IMR-90 (cell line): ENCODE measurements around the gene NOTO. TPM values are rescaled to one million over a fixed set of nuclear protein-coding genes. Genes with fewer than 3 reads are reported as not detected.

ENCODE experiments used
- ATAC-seq: fragments of 200-7000 bp; cut with Tn5 transposase; 2 replicates; pipeline ENCODE4 v1.9.1; 2020; ENCODE audit warnings: low read depth, mild to moderate bottlenecking, moderate library complexity
- BruUV-seq: library from RNA; stranded (reverse); fragments of 400-500 nt; replicated peaks from 2 replicates; lab custom pipeline; 2021; lab: Mats Ljungman, UMichigan
- CTCF ChIA-PET: fragments of 300-600 bp; formaldehyde crosslinking; extraction: SDS; loops from one replicate; lab custom pipeline; 2021; ENCODE audit warnings: antibody characterized with exemption; lab: Yijun Ruan, JAX
- POLR2A ChIA-PET: fragments of 300-600 bp; sonication (Branson Sonifier 250); formaldehyde crosslinking; loops from one replicate; lab custom pipeline; 2022; ENCODE audit warnings: antibody characterized with exemption; ENCODE audit not compliant: unreplicated experiment; lab: Charles Lee
- DNase-seq: peaks from one replicate; pipeline ENCODE4 v3.0.0; 2013
- H2AFZ ChIP-seq: replicated peaks from 2 replicates; pipeline ENCODE3; 2013; ENCODE audit warnings: low read length, mild to moderate bottlenecking; ENCODE audit not compliant: poor library complexity
- H2AK5ac ChIP-seq: 2 replicates; pipeline ENCODE4 v1.6.1; 2013; ENCODE audit warnings: low read depth, low read length, inconsistent platforms
- H2AK9ac ChIP-seq: replicated peaks from 2 replicates; pipeline ENCODE3; 2013; ENCODE audit warnings: mild to moderate bottlenecking, low read depth, low read length, moderate library complexity; ENCODE audit not compliant: poor library complexity
- H2BK120ac ChIP-seq: 2 replicates; pipeline ENCODE4 v1.6.1; 2013; ENCODE audit warnings: low read depth, low read length, inconsistent platforms
- H2BK15ac ChIP-seq: 3 replicates; pipeline ENCODE4 v1.6.1; 2013; ENCODE audit warnings: low read depth, low read length, inconsistent platforms
- H2BK20ac ChIP-seq: 2 replicates; pipeline ENCODE4 v1.6.1; 2013; ENCODE audit warnings: low read depth, mild to moderate bottlenecking, inconsistent platforms, low read length, moderate library complexity
- H2BK5ac ChIP-seq: 2 replicates; pipeline ENCODE4 v1.6.1; 2013; ENCODE audit warnings: mild to moderate bottlenecking, low read depth, low read length, inconsistent platforms; ENCODE audit not compliant: poor library complexity, severe bottlenecking
- H3K14ac ChIP-seq: replicated peaks from 2 replicates; pipeline ENCODE4 v1.6.1; 2013; ENCODE audit warnings: low read depth, low read length, inconsistent platforms
- H3K18ac ChIP-seq: 2 replicates; pipeline ENCODE4 v1.6.1; 2013; ENCODE audit warnings: low read depth, low read length, control low read depth
- H3K23ac ChIP-seq: 2 replicates; pipeline ENCODE4 v1.6.1; 2013; ENCODE audit warnings: low read depth, low read length, inconsistent platforms
- H3K27ac ChIP-seq: 2 replicates; pipeline ENCODE4 v1.5.1; 2013; ENCODE audit warnings: mild to moderate bottlenecking, control low read depth, low read length; ENCODE audit not compliant: insufficient read depth
- H3K27me3 ChIP-seq: 2 replicates; pipeline ENCODE4 v1.6.1; 2013; ENCODE audit warnings: low read length; ENCODE audit not compliant: control insufficient read depth, insufficient read depth
- H3K36me3 ChIP-seq: 2 replicates; pipeline ENCODE4 v1.6.1; 2013; ENCODE audit warnings: low read length, mixed read lengths; ENCODE audit not compliant: control insufficient read depth, insufficient read depth
- H3K4ac ChIP-seq: 2 replicates; pipeline ENCODE4 v1.6.1; 2013; ENCODE audit warnings: low read depth, low read length, inconsistent platforms
- H3K4me1 ChIP-seq: 2 replicates; pipeline ENCODE4 v1.6.1; 2013; ENCODE audit warnings: low read length, mixed read lengths; ENCODE audit not compliant: control insufficient read depth, insufficient read depth
- H3K4me2 ChIP-seq: 2 replicates; pipeline ENCODE4 v1.6.1; 2013; ENCODE audit warnings: low read depth, mild to moderate bottlenecking, control low read depth, low read length, moderate library complexity
- H3K4me3 ChIP-seq: 2 replicates; pipeline ENCODE4 v1.5.1; 2013; ENCODE audit warnings: low read depth, mild to moderate bottlenecking, control low read depth, low read length, moderate library complexity; ENCODE audit not compliant: insufficient read depth
- H3K56ac ChIP-seq: 2 replicates; pipeline ENCODE4 v1.6.1; 2013; ENCODE audit warnings: low read length, inconsistent platforms; ENCODE audit not compliant: insufficient read depth; ENCODE audit errors: extremely low read depth
- H3K79me1 ChIP-seq, 2 experiments: 2 replicates each; pipeline ENCODE4 v1.6.1; 2013; ENCODE audit warnings: low read length in 2 of 2, inconsistent platforms in 1 of 2, low read depth in 1 of 2
- H3K9ac ChIP-seq: 2 replicates; pipeline ENCODE4 v1.6.1; 2013; ENCODE audit warnings: low read depth, low read length, control low read depth
- H3K9me1 ChIP-seq: 2 replicates; pipeline ENCODE4 v1.6.1; 2013; ENCODE audit warnings: low read length, inconsistent platforms; ENCODE audit not compliant: insufficient read depth
- H3K9me3 ChIP-seq: 2 replicates; pipeline ENCODE4 v1.6.1; 2013; ENCODE audit warnings: low read length; ENCODE audit not compliant: control insufficient read depth, insufficient read depth
- H4K20me1 ChIP-seq: 2 replicates; pipeline ENCODE4 v1.6.1; 2013; ENCODE audit warnings: low read length, inconsistent platforms; ENCODE audit not compliant: insufficient read depth
- H4K5ac ChIP-seq: 2 replicates; pipeline ENCODE4 v1.6.1; 2013; ENCODE audit warnings: mild to moderate bottlenecking, low read depth, low read length, control low read depth
- H4K8ac ChIP-seq, 2 experiments: 2 replicates each; pipeline ENCODE4 v1.6.1; 2013; ENCODE audit warnings: low read depth in 2 of 2, low read length in 2 of 2, control low read depth in 1 of 2, inconsistent platforms in 1 of 2
- H4K91ac ChIP-seq: 2 replicates; pipeline ENCODE4 v1.6.1; 2013; ENCODE audit warnings: low read depth, low read length, inconsistent platforms; ENCODE audit not compliant: insufficient read depth
- BHLHE40 ChIP-seq: fragments of 150-350 bp; IDR thresholded peaks from 2 replicates; pipeline ENCODE4 v1.6.1; 2016; ENCODE audit warnings: mild to moderate bottlenecking, low read depth, low read length
- CEBPB ChIP-seq: IDR thresholded peaks from 2 replicates; pipeline ENCODE4 v1.6.1; 2012; ENCODE audit warnings: low read depth, low read length, improper control_type of control experiment
- CHD1 ChIP-seq: IDR thresholded peaks from 2 replicates; pipeline ENCODE4 v1.6.1; 2012; ENCODE audit warnings: low read depth, low read length, improper control_type of control experiment
- ELK1 ChIP-seq: fragments of 150-350 bp; IDR thresholded peaks from 2 replicates; pipeline ENCODE4 v1.6.1; 2016; ENCODE audit warnings: low read depth, mild to moderate bottlenecking, low read length, moderate library complexity, borderline replicate concordance
- FOS ChIP-seq: fragments of 150-350 bp; IDR thresholded peaks from 2 replicates; pipeline ENCODE4 v1.6.1; 2016; ENCODE audit warnings: low read depth, low read length
- MAFK ChIP-seq: IDR thresholded peaks from 2 replicates; pipeline ENCODE4 v1.6.1; 2012; ENCODE audit warnings: low read depth, low read length, improper control_type of control experiment
- MAZ ChIP-seq: IDR thresholded peaks from 2 replicates; pipeline ENCODE4 v1.6.1; 2012; ENCODE audit warnings: low read depth, mild to moderate bottlenecking, low read length, improper control_type of control experiment, moderate library complexity, borderline replicate concordance
- MXI1 ChIP-seq: IDR thresholded peaks from 2 replicates; pipeline ENCODE4 v1.6.1; 2012; ENCODE audit warnings: low read depth, mild to moderate bottlenecking, low read length, moderate library complexity, borderline replicate concordance
- NFE2L2 ChIP-seq: fragments of 150-350 bp; IDR thresholded peaks from 2 replicates; pipeline ENCODE4 v1.6.1; 2016; ENCODE audit warnings: low read depth, mild to moderate bottlenecking, low read length
- POLR2A ChIP-seq: IDR thresholded peaks from 2 replicates; pipeline ENCODE4 v1.6.1; 2012; ENCODE audit warnings: mild to moderate bottlenecking, low read depth, low read length
- RAD21 ChIP-seq: IDR thresholded peaks from 2 replicates; pipeline ENCODE4 v1.6.1; 2012; ENCODE audit warnings: low read length, improper control_type of control experiment
- RCOR1 ChIP-seq: IDR thresholded peaks from 2 replicates; pipeline ENCODE4 v1.6.1; 2012; ENCODE audit warnings: mild to moderate bottlenecking, low read length, improper control_type of control experiment; ENCODE audit not compliant: insufficient replicate concordance
- RFX5 ChIP-seq: IDR thresholded peaks from 2 replicates; pipeline ENCODE4 v1.8.0; 2012; ENCODE audit warnings: low read depth, mild to moderate bottlenecking, low read length, moderate library complexity
- SMC3 ChIP-seq: fragments of 150-350 bp; IDR thresholded peaks from 2 replicates; pipeline ENCODE4 v1.6.1; 2016; ENCODE audit warnings: low read depth, mild to moderate bottlenecking, antibody characterized with exemption, low read length, moderate library complexity
- USF2 ChIP-seq: fragments of 150-350 bp; IDR thresholded peaks from 2 replicates; pipeline ENCODE4 v1.6.1; 2017; ENCODE audit warnings: mild to moderate bottlenecking, antibody characterized with exemption, low read length, low read depth
- WGBS, 2 experiments: methylation state at CpG; one replicate each; pipeline versions ENCODE4 v1.1.5 to v1.1.7; 2013; ENCODE audit warnings: missing lambda C conversion rate in 2 of 2; ENCODE audit not compliant: insufficient read length in 1 of 2; ENCODE audit errors: extremely low coverage in 2 of 2; 5-methylcytosine and 5-hydroxymethylcytosine counted together
- dilution Hi-C: fragments of 300-500 bp; cut with HindIII; formaldehyde crosslinking; loops from one replicate; pipeline ENCODE4 v1.14.3; 2018; ENCODE audit warnings: low sequenced_read_pairs; ENCODE audit not compliant: unreplicated experiment
- in situ Hi-C: fragments of 300-500 bp; cut with MboI; formaldehyde crosslinking; loops from 3 replicates; pipeline ENCODE4 v1.14.3; 2019; ENCODE audit warnings: low sequenced_read_pairs, inconsistent platforms, mixed read lengths
- intact Hi-C: fragments of 100-400 bp; cut with micrococcal nuclease; formaldehyde crosslinking; loops from 2 replicates; pipeline ENCODE4 v1.10.0; 2022
- polyA plus RNA-seq, 3 experiments: library from polyadenylated mRNA; depleted of rRNA; stranded (reverse); fragments of >200 nt; gene quantifications; 2 replicates each; pipeline ENCODE4 v1.2.3, GENCODE V29; 2012; ENCODE audit warnings: low replicate concordance in 1 of 3
- total RNA-seq: library from RNA; depleted of rRNA; stranded (reverse); fragments of >200 nt; gene quantifications from 2 replicates; pipeline ENCODE4 v1.2.3, GENCODE V29; 2012

Gene NOTO
- total and polyA plus RNA-seq, 2 of the 4 experiments (the other 2 are of a cell fraction): not detected

- ATAC-seq (no peak), DNase-seq (no peak)
- in situ Hi-C loops: no loop called here
- H3K27me3 ChIP-seq: no peaks in the 10 kb centered on the region
- H3K56ac ChIP-seq: no peak overlapping the region
- no peak overlapping the region for H3K27ac ChIP-seq
- H2BK120ac ChIP-seq: no peak overlapping the region
- no peak overlapping the region for H4K8ac ChIP-seq
- H4K91ac ChIP-seq: no peak overlapping the region
- H3K79me1 ChIP-seq: peaks cover 8 to 26% of the 10 kb centered on the region in 2 experiments; a peak in 3 of 4 replicates
- H3K4me2 ChIP-seq: no peak overlapping the region
- ChIA-PET POLR2A (no interaction called here), CTCF (no interaction called here)
- no peak overlapping the region for H2AFZ ChIP-seq
- no peak overlapping the region for H3K4me3 ChIP-seq
- no peak overlapping the region for H4K5ac ChIP-seq
- H2AK5ac ChIP-seq: no peak overlapping the region
- WGBS, 2 experiments: 98% methylated on average over 5 of the region's 17 CpGs; no CpG with 5 or more reads in 1 of the 2 experiments
- H3K36me3 ChIP-seq: peaks cover 65% of the 10 kb centered on the region
- H3K14ac ChIP-seq: no peak overlapping the region
- dilution Hi-C loops: no loop called here
- BruUV-seq: no TSS peak
- no peak overlapping the region for H2BK15ac ChIP-seq
- no peak overlapping the region for H2AK9ac ChIP-seq
- H3K4me1 ChIP-seq: peaks cover 2% of the 10 kb centered on the region; the same call in 1 of the 2 replicates
- no peak overlapping the region for H3K23ac ChIP-seq
- H3K4ac ChIP-seq: no peak overlapping the region
- no peak overlapping the region for H2BK20ac ChIP-seq
- intact Hi-C loops: no loop called here
- peaks cover 9% of the 10 kb centered on the region; the same call in 1 of the 2 replicates for H3K9me1 ChIP-seq
- no peak overlapping the region for H2BK5ac ChIP-seq
- no peaks in the 10 kb centered on the region for H3K9me3 ChIP-seq
- peaks cover 8% of the 10 kb centered on the region; the same call in 1 of the 2 replicates for H4K20me1 ChIP-seq
- no peak overlapping the region for H3K9ac ChIP-seq
- no peak overlapping the region for H3K18ac ChIP-seq
- TF ChIP-seq BHLHE40: no peak
- no peak for TF ChIP-seq RFX5
- TF ChIP-seq ELK1: no peak
- TF ChIP-seq POLR2A: no peak
- TF ChIP-seq USF2: no peak
- no peak for TF ChIP-seq CEBPB
- no peak for TF ChIP-seq FOS
- no peak for TF ChIP-seq MXI1
- TF ChIP-seq NFE2L2: no peak
- TF ChIP-seq SMC3: no peak
- TF ChIP-seq MAZ: no peak
- TF ChIP-seq CHD1: no peak
- no peak for TF ChIP-seq RAD21
- TF ChIP-seq RCOR1: no peak
- no peak for TF ChIP-seq MAFK
These were observed 48.8 kb downstream of the NOTO start for GRCh38 chr2:73250872-73251846.
